GM12875 (cell line): ENCODE data around the gene NPEPL1.
A peak's percentile ranks its signal among the peaks of the same experiment; 100 is the strongest.

ENCODE experiments used
- H3K4me3 ChIP-seq: one replicate; pipeline ENCODE4 v1.5.1; 2011; ENCODE audit warnings: low read depth, low read length, control low read depth
- CTCF ChIP-seq: IDR thresholded peaks from 2 replicates; pipeline ENCODE4 v1.5.1; 2011; ENCODE audit warnings: low read depth, mild to moderate bottlenecking, control low read depth, inconsistent platforms, low read length, moderate library complexity, borderline replicate concordance; ENCODE audit not compliant: insufficient read depth

The NPEPL1 gene

GRCh38 chr20:58649288-58650180 is 43.1 kb upstream of the NPEPL1 start:
- H3K4me3 ChIP-seq, result peak overlapping the region; percentile 70
- no peak for TF ChIP-seq CTCF

- peak; percentile 51; the same call in 1 of the 2 replicates for TF ChIP-seq CTCF
- peak overlapping the region; percentile 70 for H3K4me3 ChIP-seq
These were observed 42.3 kb upstream of the NPEPL1 start for GRCh38 chr20:58650181-58650775.

- H3K4me3 ChIP-seq, result peak within 1 kb of the TSS; percentile 70
These were observed 41.6 kb upstream of the NPEPL1 start, which contains the start of gene STX16 for GRCh38 chr20:58650776-58651558. Gene STX16, plus strand, starts transcription at chr20:58651283. Its CDS starts 724 bp downstream, at chr20:58652007.

GRCh38 chr20:58651559-58651945 is 41.0 kb upstream of the NPEPL1 start:
- TF ChIP-seq CTCF, result no peak
- peak overlapping the region; percentile 70 for H3K4me3 ChIP-seq

More at GRCh38 chr20:58650776-58651558, 41.6 kb upstream of the NPEPL1 start, which contains the start of gene STX16:
- TF ChIP-seq CTCF, result no peak; the same call in none of the 2 replicates

GRCh38 chr20:58651946-58652605 is 40.5 kb upstream of the NPEPL1 start:
- peak overlapping the region; percentile 70 for H3K4me3 ChIP-seq
- TF ChIP-seq CTCF, result no peak

- peak overlapping the region; percentile 70 for H3K4me3 ChIP-seq
- TF ChIP-seq CTCF, result no peak
These were observed 39.9 kb upstream of the NPEPL1 start for GRCh38 chr20:58652606-58653294.
